A549 (cell line): Measurements from ENCODE around the gene RBM47.

ENCODE experiments used
- EP300 ChIP-seq, 2 experiments: fragments of >200 bp; sonication (Bioruptor Twin); formaldehyde crosslinking; IDR thresholded peaks; 2 replicates in 1 of 2; 3 replicates in 1 of 2; pipeline ENCODE4 v1.6.1; 2016 to 2017
- NFE2L2 ChIP-seq: fragments of 150-350 bp; conservative IDR thresholded peaks from 2 replicates; pipeline ENCODE4 v1.6.1; 2014; ENCODE audit warnings: low read length
- PHF8 ChIP-seq: fragments of 200-600 bp; sonication (generic); IDR thresholded peaks from 2 replicates; pipeline ENCODE4 v1.6.1; 2016; ENCODE audit warnings: low read depth, mild to moderate bottlenecking, antibody characterized with exemption, moderate library complexity, borderline replicate concordance
- POLR2A ChIP-seq: IDR thresholded peaks from 2 replicates; pipeline ENCODE4 v1.6.1; 2012; ENCODE audit warnings: mild to moderate bottlenecking, low read length
- POLR2AphosphoS2 ChIP-seq: conservative IDR thresholded peaks from 2 replicates; pipeline ENCODE4 v1.6.1; 2012; ENCODE audit warnings: low read length, improper control_type of control experiment, inconsistent platforms
- RAD21 ChIP-seq, 2 experiments: fragments of >200 bp in 1 of 2; sonication (Bioruptor Twin) in 1 of 2; formaldehyde crosslinking in 1 of 2; IDR thresholded peaks in 1 of 2; conservative IDR thresholded peaks in 1 of 2; 2 replicates in 1 of 2; 3 replicates in 1 of 2; pipeline ENCODE4 v1.6.1; 2012 to 2018; ENCODE audit warnings: inconsistent platforms in 1 of 2
- TF ChIP-seq, protein P1 (sequence below): fragments of >200 bp; sonication (Bioruptor Twin); formaldehyde crosslinking; IDR thresholded peaks from 3 replicates; pipeline ENCODE4 v1.5.1; 2016
- TF ChIP-seq, protein P2 (sequence below): fragments of 450-650 bp; IDR thresholded peaks from 2 replicates; pipeline ENCODE4 v1.6.1; 2014; ENCODE audit warnings: antibody characterized with exemption

DNA sequence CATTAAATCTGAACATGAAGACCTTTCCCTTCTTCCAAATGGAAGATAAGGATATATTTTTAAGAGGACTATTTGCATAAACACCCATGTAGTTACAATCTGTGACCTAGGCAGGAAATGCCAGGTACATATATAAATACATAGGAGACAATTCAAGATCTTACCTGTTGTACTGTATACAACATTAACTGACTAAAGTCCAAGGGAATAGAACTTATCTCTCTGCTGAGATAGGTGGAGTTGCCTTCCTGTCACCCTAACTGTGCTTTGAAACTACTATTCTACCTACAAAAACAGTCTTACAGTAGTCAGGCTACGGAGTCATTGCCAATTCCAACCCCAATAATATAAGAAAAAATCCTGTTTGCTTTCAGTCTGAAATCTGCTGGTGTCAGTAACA, 188.2 kb downstream of the RBM47 start:
- TF ChIP-seq POLR2A: no peak
- TF ChIP-seq, protein P1, sequence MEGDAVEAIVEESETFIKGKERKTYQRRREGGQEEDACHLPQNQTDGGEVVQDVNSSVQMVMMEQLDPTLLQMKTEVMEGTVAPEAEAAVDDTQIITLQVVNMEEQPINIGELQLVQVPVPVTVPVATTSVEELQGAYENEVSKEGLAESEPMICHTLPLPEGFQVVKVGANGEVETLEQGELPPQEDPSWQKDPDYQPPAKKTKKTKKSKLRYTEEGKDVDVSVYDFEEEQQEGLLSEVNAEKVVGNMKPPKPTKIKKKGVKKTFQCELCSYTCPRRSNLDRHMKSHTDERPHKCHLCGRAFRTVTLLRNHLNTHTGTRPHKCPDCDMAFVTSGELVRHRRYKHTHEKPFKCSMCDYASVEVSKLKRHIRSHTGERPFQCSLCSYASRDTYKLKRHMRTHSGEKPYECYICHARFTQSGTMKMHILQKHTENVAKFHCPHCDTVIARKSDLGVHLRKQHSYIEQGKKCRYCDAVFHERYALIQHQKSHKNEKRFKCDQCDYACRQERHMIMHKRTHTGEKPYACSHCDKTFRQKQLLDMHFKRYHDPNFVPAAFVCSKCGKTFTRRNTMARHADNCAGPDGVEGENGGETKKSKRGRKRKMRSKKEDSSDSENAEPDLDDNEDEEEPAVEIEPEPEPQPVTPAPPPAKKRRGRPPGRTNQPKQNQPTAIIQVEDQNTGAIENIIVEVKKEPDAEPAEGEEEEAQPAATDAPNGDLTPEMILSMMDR: no peak
- TF ChIP-seq EP300 (IDR thresholded peaks at IDR 0.05): no peak
- TF ChIP-seq, protein P2, sequence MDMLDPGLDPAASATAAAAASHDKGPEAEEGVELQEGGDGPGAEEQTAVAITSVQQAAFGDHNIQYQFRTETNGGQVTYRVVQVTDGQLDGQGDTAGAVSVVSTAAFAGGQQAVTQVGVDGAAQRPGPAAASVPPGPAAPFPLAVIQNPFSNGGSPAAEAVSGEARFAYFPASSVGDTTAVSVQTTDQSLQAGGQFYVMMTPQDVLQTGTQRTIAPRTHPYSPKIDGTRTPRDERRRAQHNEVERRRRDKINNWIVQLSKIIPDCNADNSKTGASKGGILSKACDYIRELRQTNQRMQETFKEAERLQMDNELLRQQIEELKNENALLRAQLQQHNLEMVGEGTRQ: no peak
- no peak for TF ChIP-seq PHF8
- TF ChIP-seq POLR2AphosphoS2: no peak
- no peak for TF ChIP-seq RAD21 (conservative IDR thresholded peaks at IDR 0.05 in 1 of 2, IDR thresholded peaks at IDR 0.05 in 1 of 2)
- TF ChIP-seq NFE2L2: no peak
